Activated naive CD4-positive, alpha-beta T cell treated with anti-CD3 and anti-CD28 coated beads for 36 hours (primary cell): ENCODE data around the gene HELZ. TPM values are rescaled to one million over a fixed set of nuclear protein-coding genes. Genes with fewer than 3 reads are reported as not detected.

Experiments
- CTCF ChIA-PET: fragments of 350-600 bp; sonication (Branson Sonifier 250); formaldehyde crosslinking; loops from one replicate; lab custom pipeline; 2021; ENCODE audit warnings: antibody characterized with exemption; lab: Charles Lee
- DNase-seq: peaks from one replicate; pipeline ENCODE4 v3.0.0-alpha.2; 2020
- H3K27ac Mint-ChIP-seq: one replicate; pipeline ENCODE4 v1.8.0; 2021; ENCODE audit warnings: mild to moderate bottlenecking, mixed read lengths
- H3K27me3 Mint-ChIP-seq: one replicate; pipeline ENCODE4 v1.8.0; 2021; ENCODE audit warnings: low read depth, mixed read lengths
- H3K36me3 Mint-ChIP-seq: one replicate; pipeline ENCODE4 v1.8.0; 2021; ENCODE audit warnings: low read depth, mixed read lengths
- H3K4me1 Mint-ChIP-seq: one replicate; pipeline ENCODE4 v1.8.0; 2021; ENCODE audit warnings: low read depth, mixed read lengths
- H3K4me3 Mint-ChIP-seq: one replicate; pipeline ENCODE4 v1.8.0; 2021; ENCODE audit warnings: mild to moderate bottlenecking, moderate library complexity, mixed read lengths
- H3K9me3 Mint-ChIP-seq: one replicate; pipeline ENCODE4 v1.8.0; 2021; ENCODE audit warnings: mixed read lengths
- intact Hi-C: fragments of 100-400 bp; cut with micrococcal nuclease; formaldehyde crosslinking; loops from one replicate; pipeline ENCODE4 v1.15.1; 2023
- total RNA-seq, 2 experiments: library from RNA; stranded (reverse); gene quantifications; one replicate each; pipeline ENCODE4 v1.2.3, GENCODE V29; 2021

HELZ gene
- total RNA-seq, 2 experiments from 2014 or later, result 34.7 to 39.5 TPM

DNA sequence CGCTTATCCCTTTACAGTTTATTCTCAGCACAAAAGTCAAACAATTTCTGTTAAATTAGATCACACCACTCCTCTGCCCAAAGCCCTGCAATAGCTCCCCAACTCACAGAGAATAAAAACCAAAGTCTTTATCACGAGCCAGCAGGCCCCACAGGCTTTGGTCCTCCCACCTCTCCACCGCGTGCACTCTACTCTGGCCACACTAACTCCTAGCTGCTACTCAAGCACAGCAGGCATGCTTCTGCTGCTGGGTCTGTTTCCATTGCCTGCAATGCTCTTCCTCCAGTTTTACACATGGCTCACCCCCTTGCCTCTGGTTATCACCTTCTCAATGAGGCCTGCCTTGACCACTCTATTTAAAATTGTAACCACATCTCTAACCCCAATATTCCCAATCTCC, 27.6 kb downstream of the HELZ start:
- Mint-ChIP-seq H3K9me3 (no peaks in the 10 kb centered on the region), H3K4me3 (no peak overlapping the region), H3K27ac (no peak overlapping the region), H3K27me3 (no peaks in the 10 kb centered on the region), H3K4me1 (peaks cover 10% of the 10 kb centered on the region), H3K36me3 (peaks cover 11% of the 10 kb centered on the region)
- intact Hi-C loops, result no loop called here
- no peak for DNase-seq
- CTCF ChIA-PET, result no interaction called here

DNA sequence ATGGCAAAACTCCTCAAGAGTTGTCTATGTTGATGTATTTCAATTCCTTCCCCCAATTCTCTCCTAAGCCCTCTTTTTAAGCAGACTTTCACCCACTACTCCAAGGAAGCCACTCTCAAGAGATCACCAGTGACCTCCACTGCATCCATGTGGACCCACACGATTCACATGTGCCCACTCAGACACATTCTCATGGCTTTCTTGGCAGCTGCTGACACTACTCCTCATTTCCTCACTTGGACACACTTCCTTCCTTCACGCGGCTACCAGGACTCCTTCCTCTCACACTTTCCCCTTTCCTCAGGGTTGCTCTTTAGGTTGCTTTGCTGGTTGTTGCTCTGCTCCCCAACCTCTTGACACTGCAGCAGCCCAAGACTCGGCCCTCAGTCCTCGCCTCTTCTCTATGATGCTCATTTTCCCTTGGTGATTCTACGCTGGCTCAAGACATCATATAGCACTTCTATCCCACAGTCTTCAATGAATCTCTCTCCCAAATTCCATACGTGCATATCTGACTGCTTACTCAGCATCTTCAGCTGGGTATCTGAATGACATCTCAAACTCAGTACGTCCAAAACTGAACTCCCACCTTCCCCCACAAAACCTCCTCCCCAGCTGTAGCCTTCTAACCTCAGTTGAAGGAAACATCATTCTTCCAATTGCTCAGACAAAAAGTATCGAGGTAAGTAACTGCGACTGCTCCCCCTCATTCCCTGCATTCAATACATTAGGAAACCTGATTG, 28.2 kb downstream of the HELZ start:
- H3K36me3 Mint-ChIP-seq, result peaks cover 12% of the 10 kb centered on the region
- no peak for DNase-seq
- intact Hi-C loops, result no loop called here

DNA sequence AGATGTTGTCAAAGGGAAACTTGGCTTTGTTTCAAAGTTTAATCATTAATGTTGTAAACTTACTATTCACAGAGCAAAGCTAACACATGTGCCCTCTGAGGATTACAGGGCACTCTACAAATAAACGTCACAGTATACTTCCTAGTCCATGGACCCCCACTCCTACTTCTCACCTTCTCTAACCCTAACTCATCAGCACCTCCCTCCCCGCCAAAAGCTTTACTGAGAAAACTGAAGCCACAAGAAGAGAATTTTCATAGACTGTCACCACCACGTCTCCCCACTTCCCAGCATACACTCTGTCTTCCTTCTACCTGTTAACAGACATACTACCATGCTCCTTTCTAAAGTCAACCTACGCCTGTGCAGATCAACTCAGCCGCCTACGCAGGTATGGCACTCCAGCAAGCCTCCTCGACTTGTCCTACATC, 29.0 kb downstream of the HELZ start:
- Mint-ChIP-seq H3K4me1 (peaks cover 3% of the 10 kb centered on the region), H3K9me3 (no peaks in the 10 kb centered on the region), H3K36me3 (peaks cover 14% of the 10 kb centered on the region), H3K27me3 (no peaks in the 10 kb centered on the region), H3K4me3 (no peak overlapping the region), H3K27ac (no peak overlapping the region)
- no peak for DNase-seq
- intact Hi-C loops, result no loop called here
- CTCF ChIA-PET, result interaction anchor here (1.6 kb wide), 1 partner anchor 38 kb away, joined by 4 read pairs; no protein-coding TSS in a partner anchor

More for the DNA sequence above, 28.2 kb downstream of the HELZ start:
- H3K9me3 Mint-ChIP-seq, result no peaks in the 10 kb centered on the region
- H3K4me1 Mint-ChIP-seq, result peaks cover 7% of the 10 kb centered on the region
- H3K27me3 Mint-ChIP-seq, result no peaks in the 10 kb centered on the region
- CTCF ChIA-PET, result interaction anchor here (1.6 kb wide), 1 partner anchor 39 kb away, joined by 4 read pairs; no protein-coding TSS in a partner anchor
- H3K27ac Mint-ChIP-seq, result no peak overlapping the region
- no peak overlapping the region for H3K4me3 Mint-ChIP-seq

DNA sequence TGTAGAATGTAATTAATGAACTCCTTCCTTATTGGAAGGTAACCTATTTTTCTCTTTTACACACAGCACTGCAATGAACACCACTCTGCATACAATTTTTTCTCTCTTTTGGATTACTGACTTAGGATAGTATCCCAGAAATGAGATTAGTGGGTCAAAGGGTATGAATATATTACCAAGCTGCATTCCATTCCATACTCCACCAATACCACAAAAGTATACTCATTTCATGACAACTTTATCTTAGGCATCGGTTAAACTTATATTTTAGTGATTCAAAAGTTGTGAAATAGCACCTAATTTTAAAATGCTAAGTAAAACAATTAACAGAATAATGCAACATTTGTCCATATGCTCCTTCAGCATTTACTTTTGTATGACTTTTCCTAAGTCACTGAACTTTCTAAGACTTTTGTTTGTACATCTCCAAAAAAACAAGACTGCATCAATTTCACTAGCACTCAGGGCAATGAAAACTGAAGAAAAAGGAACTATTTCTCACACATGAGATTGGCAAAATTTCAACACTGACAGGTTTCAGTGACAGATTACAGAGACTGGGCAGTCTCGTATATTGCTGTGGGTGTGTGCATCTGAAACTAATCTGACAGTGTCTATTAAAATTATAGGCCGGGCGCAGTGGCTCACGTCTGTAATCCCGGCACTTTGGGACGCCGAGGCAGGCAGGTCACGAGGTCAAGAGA, 32.1 kb downstream of the HELZ start:
- DNase-seq, result no peak
- H3K27ac Mint-ChIP-seq, result no peak overlapping the region
- peaks cover 12% of the 10 kb centered on the region for H3K36me3 Mint-ChIP-seq
- intact Hi-C loops, result no loop called here
- CTCF ChIA-PET, result interaction anchor here (0.6 kb wide), 1 partner anchor 526 kb away, joined by 6 read pairs; no protein-coding TSS in a partner anchor
- no peaks in the 10 kb centered on the region for H3K27me3 Mint-ChIP-seq
- no peak overlapping the region for H3K4me3 Mint-ChIP-seq
- H3K4me1 Mint-ChIP-seq, result peaks cover 16% of the 10 kb centered on the region
- H3K9me3 Mint-ChIP-seq, result no peaks in the 10 kb centered on the region

DNA sequence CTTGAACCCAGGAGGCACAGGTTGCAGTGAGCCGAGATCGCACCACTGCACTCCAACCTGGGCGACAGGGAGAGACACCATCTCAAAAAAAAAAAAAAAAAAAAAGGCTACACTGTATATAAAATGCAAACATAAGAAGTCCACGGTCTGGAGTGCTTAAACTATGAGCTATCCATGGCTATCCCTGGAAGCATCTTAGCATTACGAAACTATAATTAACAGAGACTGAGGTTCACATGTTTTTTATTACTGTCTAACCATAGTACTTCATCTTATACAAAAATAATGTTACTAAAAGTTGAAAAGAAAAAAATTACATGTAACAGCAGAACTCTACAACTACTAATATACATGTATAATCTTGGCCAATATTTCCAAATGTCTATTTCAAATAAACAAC, 32.8 kb downstream of the HELZ start:
- Mint-ChIP-seq H3K27ac (no peak overlapping the region), H3K4me1 (peaks cover 16% of the 10 kb centered on the region), H3K9me3 (no peaks in the 10 kb centered on the region), H3K4me3 (no peak overlapping the region), H3K36me3 (peaks cover 12% of the 10 kb centered on the region), H3K27me3 (no peaks in the 10 kb centered on the region)
- intact Hi-C loops, result no loop called here
- CTCF ChIA-PET, result interaction anchor here (0.6 to 0.8 kb wide), 2 partner anchors 18 to 526 kb away, joined by 3 to 6 read pairs; no protein-coding TSS in a partner anchor
- no peak for DNase-seq

DNA sequence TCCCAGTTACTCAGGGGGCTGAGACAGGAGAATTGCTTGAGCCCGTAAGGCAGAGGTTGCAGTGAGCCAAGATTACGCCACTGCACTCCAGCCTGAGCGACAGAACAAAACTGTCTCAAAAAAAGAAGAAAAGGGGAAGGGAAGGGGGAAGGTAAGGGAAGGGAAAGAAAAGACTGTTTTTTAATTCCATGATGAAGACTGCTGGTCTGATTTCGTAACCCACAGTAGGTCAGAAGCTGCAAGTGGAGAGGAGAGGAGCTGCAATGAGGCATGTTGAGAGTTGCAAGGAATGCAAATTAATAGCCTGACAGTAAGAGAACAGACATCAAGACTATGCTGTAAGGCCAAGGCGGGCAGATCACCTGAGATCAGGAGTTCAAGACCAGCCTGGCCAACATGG, 33.3 kb downstream of the HELZ start:
- no peak for DNase-seq
- intact Hi-C loops, result no loop called here
- Mint-ChIP-seq H3K27me3 (no peaks in the 10 kb centered on the region), H3K27ac (no peak overlapping the region), H3K4me1 (peaks cover 16% of the 10 kb centered on the region), H3K9me3 (no peaks in the 10 kb centered on the region), H3K4me3 (no peak overlapping the region), H3K36me3 (peaks cover 12% of the 10 kb centered on the region)
- CTCF ChIA-PET, result interaction anchor here (0.8 kb wide), 1 partner anchor 17 kb away, joined by 3 read pairs; no protein-coding TSS in a partner anchor

DNA sequence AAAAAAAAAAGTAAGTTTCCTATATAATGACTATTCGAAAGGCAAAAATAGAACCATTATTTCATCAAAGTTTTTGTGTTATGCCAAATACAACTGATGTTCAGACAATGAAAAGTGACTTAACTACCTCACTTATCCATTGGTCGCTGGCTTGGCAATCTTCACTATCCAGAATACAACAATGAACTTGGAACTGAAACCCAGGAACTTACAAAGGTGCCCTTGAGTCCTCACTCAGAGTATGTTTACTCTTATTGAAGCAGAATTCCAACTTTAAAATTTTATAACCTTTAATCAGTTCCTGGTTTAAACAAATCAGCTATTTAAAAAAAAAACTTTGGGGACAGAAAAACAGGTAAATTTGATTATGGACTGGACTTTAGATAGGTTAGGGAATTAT, 34.1 kb downstream of the HELZ start:
- CTCF ChIA-PET, result interaction anchor here (0.7 to 1.6 kb wide), 3 partner anchors 10 to 683 kb away, joined by 3 to 4 read pairs (median 4); no protein-coding TSS in a partner anchor

DNA sequence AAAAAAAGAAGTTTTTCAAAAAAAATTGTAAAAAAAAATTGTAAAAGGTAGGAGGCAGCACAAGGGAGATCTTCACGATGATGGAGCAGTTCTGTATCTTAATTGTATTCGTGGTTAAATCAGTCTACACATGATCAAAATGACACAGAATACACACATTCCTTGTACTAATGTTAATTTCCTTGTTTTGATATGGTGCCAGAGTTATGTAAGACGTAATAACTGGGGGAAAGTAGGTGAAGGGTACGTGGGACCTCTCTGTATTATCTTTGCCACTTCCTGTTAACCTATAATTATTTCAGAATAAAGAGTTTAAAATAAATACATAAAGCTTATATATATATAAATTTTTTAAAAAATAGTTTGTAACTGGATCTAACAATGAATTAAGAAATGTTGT, 36.8 kb downstream of the HELZ start:
- Mint-ChIP-seq H3K4me1 (peaks cover 20% of the 10 kb centered on the region), H3K36me3 (peaks cover 8% of the 10 kb centered on the region), H3K4me3 (no peak overlapping the region), H3K27ac (no peak overlapping the region), H3K9me3 (no peaks in the 10 kb centered on the region), H3K27me3 (no peaks in the 10 kb centered on the region)
- CTCF ChIA-PET, result interaction anchor here (1.1 kb wide), 1 partner anchor 81 kb away, joined by 3 read pairs; no protein-coding TSS in a partner anchor
- intact Hi-C loops, result no loop called here
- DNase-seq, result no peak

More for the DNA sequence above, 34.1 kb downstream of the HELZ start:
- H3K9me3 Mint-ChIP-seq, result no peaks in the 10 kb centered on the region
- peaks cover 12% of the 10 kb centered on the region for H3K36me3 Mint-ChIP-seq
- H3K4me3 Mint-ChIP-seq, result no peak overlapping the region
- H3K4me1 Mint-ChIP-seq, result peaks cover 16% of the 10 kb centered on the region
- no peak overlapping the region for H3K27ac Mint-ChIP-seq
- no peak for DNase-seq
- H3K27me3 Mint-ChIP-seq, result no peaks in the 10 kb centered on the region
- intact Hi-C loops, result no loop called here

DNA sequence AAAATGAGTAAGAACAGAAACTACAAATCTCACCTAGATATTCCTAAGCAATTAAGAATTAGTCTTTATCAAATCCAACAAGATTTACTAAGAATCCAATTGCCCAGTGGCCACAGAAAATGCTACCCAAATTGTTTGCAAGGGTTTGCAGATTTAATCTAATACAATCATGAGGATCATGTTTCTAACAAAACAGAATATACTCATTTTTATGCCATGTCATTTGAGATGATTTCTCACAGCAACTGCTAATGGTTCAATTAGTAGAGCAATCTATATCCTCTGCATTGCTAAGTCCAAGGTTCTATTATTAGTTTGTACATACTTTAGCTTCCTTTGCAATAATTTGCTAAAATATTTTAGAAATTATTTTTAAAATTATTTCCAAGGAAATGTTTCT, 41.2 kb downstream of the HELZ start:
- no peak overlapping the region for H3K4me3 Mint-ChIP-seq
- H3K27ac Mint-ChIP-seq, result no peak overlapping the region
- CTCF ChIA-PET, result interaction anchor here (0.5 kb wide), 1 partner anchor 69 kb away, joined by 3 read pairs; no protein-coding TSS in a partner anchor
- no peaks in the 10 kb centered on the region for H3K9me3 Mint-ChIP-seq
- no peaks in the 10 kb centered on the region for H3K27me3 Mint-ChIP-seq
- intact Hi-C loops, result no loop called here
- no peak for DNase-seq
- peaks cover 21% of the 10 kb centered on the region for H3K36me3 Mint-ChIP-seq
- peaks cover 7% of the 10 kb centered on the region for H3K4me1 Mint-ChIP-seq

DNA sequence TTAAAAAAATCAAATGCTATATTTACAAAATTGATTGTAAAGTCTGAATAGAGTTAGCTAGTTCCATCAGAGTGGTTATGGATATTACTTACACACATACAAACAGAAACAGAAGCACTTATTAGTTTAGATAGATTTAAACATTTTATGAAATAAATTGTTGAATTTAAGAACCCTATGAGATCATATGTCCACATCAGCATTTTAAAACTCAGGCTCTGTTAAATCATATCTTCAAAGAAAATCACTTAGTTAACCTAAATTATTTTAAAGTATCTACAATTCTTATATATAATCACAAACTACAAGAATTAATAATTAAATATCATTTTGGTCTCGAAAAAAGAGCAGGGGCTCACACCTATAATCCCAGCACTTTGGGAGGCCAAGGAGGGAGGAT, 42.5 kb downstream of the HELZ start:
- peaks cover under 1% of the 10 kb centered on the region for H3K9me3 Mint-ChIP-seq
- H3K27me3 Mint-ChIP-seq, result no peaks in the 10 kb centered on the region
- intact Hi-C loops, result no loop called here
- peaks cover 25% of the 10 kb centered on the region for H3K36me3 Mint-ChIP-seq
- H3K4me1 Mint-ChIP-seq, result peaks cover 4% of the 10 kb centered on the region
- CTCF ChIA-PET, result interaction anchor here (1.2 kb wide), 1 partner anchor 16 kb away, joined by 3 read pairs; no protein-coding TSS in a partner anchor
- no peak overlapping the region for H3K4me3 Mint-ChIP-seq
- no peak for DNase-seq
- no peak overlapping the region for H3K27ac Mint-ChIP-seq

DNA sequence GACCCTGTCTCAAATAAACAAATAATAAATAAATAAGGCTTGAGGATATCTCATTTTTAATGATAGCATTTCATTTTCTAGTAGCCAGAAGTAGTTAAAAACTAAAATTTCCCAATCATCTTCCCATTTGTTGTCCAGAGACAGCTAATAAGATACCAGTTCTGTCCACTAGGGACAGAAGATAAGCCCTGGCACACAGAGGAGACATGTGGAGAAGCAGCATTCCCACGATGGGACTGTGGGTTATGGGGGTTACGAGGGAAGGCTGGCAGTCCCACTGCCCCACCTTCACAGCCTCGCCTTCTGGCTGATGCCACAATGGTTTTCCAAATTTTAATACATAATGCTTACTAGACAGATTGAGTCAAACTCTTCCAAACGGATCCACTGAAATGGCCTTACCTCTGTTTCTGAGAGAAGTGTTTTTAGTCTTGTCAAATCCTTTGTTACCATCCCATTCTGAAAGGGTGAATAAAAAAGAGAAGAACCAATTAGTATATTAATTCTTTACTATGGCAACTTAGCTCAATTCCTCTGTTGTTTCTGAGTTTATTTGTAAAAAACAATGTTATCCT, 44.2 kb downstream of the HELZ start:
- intact Hi-C loops, result no loop called here
- CTCF ChIA-PET, result interaction anchor here (0.6 to 2.0 kb wide), 10 partner anchors 10 to 1544 kb away, joined by 3 to 5 read pairs (median 3); partner anchors contain the start of gene HELZ
- Mint-ChIP-seq H3K27me3 (no peaks in the 10 kb centered on the region), H3K36me3 (peaks cover 38% of the 10 kb centered on the region), H3K27ac (no peak overlapping the region), H3K4me3 (no peak overlapping the region), H3K4me1 (peaks cover 14% of the 10 kb centered on the region), H3K9me3 (peaks cover 8% of the 10 kb centered on the region)
- DNase-seq, result no peak

DNA sequence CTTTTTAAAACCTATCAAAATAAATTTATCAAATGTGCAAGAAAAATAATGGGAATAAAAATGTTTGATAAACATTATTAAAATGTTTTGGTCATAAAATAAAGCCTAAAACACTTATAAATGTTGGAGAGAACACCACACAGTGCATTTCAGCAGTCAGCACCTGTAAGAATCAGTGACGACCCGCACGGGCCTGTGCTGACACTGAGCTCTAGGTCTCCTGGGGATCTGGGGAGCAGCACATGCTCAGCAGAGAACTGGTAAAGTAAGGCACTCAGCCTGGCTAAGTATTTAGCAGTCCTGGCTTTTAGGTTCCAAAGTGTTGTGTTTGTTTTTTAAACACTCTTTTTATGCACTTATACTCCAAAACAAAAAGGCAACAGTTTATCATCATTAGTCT, 46.9 kb downstream of the HELZ start:
- Mint-ChIP-seq H3K4me1 (peaks cover 11% of the 10 kb centered on the region), H3K27me3 (no peaks in the 10 kb centered on the region), H3K27ac (no peak overlapping the region), H3K9me3 (peaks cover 8% of the 10 kb centered on the region), H3K36me3 (peaks cover 36% of the 10 kb centered on the region), H3K4me3 (no peak overlapping the region)
- CTCF ChIA-PET, result no interaction called here
- intact Hi-C loops, result no loop called here
- DNase-seq, result no peak
